Measurements from ENCODE around the gene MTHFR. TPM values are rescaled to one million over a fixed set of nuclear protein-coding genes. Genes with fewer than 3 reads are reported as not detected.

The MTHFR gene
- total RNA-seq, 1 experiment from 2014 or later = 18.2 TPM

DNA sequence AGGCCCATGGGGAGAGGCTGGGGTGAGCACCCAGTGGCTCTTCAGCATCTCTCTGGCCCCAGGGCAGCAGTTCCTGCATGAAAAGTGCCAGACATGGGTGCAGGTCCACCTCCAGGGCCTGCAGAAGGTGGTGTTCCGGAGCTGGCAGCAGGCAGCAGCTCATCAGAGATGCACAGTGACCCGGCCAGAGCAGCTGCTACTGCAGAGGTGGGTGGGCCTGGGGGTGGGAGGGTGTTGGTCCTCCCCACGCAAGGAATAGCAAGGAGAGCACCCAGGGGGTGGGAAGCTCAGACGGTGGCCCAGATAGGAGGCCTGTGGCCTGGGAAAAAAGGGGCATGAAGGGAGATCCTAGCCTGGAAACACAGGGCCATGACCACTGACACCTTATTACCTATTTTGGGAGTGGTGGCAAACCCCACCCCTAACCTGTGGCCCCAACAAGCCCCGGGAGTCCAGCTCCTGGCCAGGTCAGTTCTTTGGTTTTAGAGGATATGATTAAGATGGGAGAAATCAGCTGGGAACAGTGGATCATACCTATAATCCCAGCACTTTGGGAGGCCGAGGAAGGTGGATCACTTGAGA, 23.5 kb downstream of the MTHFR start:
- Mint-ChIP-seq H3K27me3 (ENCODE audit: low read depth) (peaks cover 4% of the 10 kb centered on the region; the same call in 1 of the 2 replicates), H3K36me3 (ENCODE audit: insufficient read depth in 1 of 3, low read depth in 3 of 3) (no peaks in the 10 kb centered on the region), H3K27ac (no peak overlapping the region; a peak in 1 of 7 replicates), H3K4me1 (peaks cover 19 to 24% of the 10 kb centered on the region in 2 experiments), H3K4me3 (no peak overlapping the region; a peak in 1 of 5 replicates), H3K9me3 (no peaks in the 10 kb centered on the region)
- H4K91ac ChIP-seq (ENCODE audit: insufficient read length, low read depth, low read length) = no peak overlapping the region
- no peaks in the 10 kb centered on the region for H4K20me1 ChIP-seq (ENCODE audit: control insufficient read depth, insufficient read depth, insufficient read length)
- no peak overlapping the region for H2AK5ac ChIP-seq (ENCODE audit: insufficient read length, low read length)
- no peaks in the 10 kb centered on the region for H3K9me3 ChIP-seq (ENCODE audit: control insufficient read depth, low read depth, low read length)
- no peak overlapping the region for H2BK5ac ChIP-seq (ENCODE audit: insufficient read length, low read length)
- no peaks in the 10 kb centered on the region for H3K27me3 ChIP-seq (ENCODE audit: insufficient read depth, low read length)
- no peak overlapping the region for H3K27ac ChIP-seq (ENCODE audit: insufficient read length, low read depth, low read length)
- no peak overlapping the region for H3K14ac ChIP-seq (ENCODE audit: insufficient read depth, low read length)
- H3K4me1 ChIP-seq (ENCODE audit: insufficient read depth, low read length) = peaks cover 4% of the 10 kb centered on the region; the same call in 1 of the 2 replicates
- H2BK120ac ChIP-seq (ENCODE audit: low read depth, low read length, poor library complexity, severe bottlenecking) = no peak overlapping the region
- no peak overlapping the region for H3K4ac ChIP-seq (ENCODE audit: low read depth, low read length)
- no peak overlapping the region for H4K5ac ChIP-seq (ENCODE audit: insufficient read length, low read depth, low read length)
- no peak overlapping the region for H3K23ac ChIP-seq (ENCODE audit: insufficient read length, low read depth, low read length)
- H3K79me2 ChIP-seq (ENCODE audit: insufficient read depth, low read length) = no peaks in the 10 kb centered on the region
- no peak overlapping the region for H3K18ac ChIP-seq (ENCODE audit: insufficient read length, low read depth, low read length)
- no peak overlapping the region for H2AFZ ChIP-seq (ENCODE audit: low read length)
- TF ChIP-seq, protein P1, sequence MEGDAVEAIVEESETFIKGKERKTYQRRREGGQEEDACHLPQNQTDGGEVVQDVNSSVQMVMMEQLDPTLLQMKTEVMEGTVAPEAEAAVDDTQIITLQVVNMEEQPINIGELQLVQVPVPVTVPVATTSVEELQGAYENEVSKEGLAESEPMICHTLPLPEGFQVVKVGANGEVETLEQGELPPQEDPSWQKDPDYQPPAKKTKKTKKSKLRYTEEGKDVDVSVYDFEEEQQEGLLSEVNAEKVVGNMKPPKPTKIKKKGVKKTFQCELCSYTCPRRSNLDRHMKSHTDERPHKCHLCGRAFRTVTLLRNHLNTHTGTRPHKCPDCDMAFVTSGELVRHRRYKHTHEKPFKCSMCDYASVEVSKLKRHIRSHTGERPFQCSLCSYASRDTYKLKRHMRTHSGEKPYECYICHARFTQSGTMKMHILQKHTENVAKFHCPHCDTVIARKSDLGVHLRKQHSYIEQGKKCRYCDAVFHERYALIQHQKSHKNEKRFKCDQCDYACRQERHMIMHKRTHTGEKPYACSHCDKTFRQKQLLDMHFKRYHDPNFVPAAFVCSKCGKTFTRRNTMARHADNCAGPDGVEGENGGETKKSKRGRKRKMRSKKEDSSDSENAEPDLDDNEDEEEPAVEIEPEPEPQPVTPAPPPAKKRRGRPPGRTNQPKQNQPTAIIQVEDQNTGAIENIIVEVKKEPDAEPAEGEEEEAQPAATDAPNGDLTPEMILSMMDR (conservative IDR thresholded peaks at IDR 0.05) = no peak
- no peaks in the 10 kb centered on the region for H3K79me1 ChIP-seq (ENCODE audit: insufficient read depth, low read depth, low read length, poor library complexity, severe bottlenecking)
- DNase-seq = no peak
- H4K8ac ChIP-seq (replicated peaks; ENCODE audit: insufficient read length, low read depth, low read length) = no peak overlapping the region
- no peak overlapping the region for H3K56ac ChIP-seq (ENCODE audit: insufficient read length, low read depth, low read length)
- H3K23me2 ChIP-seq (ENCODE audit: insufficient read length, low read depth, low read length, poor library complexity, severe bottlenecking) = no peaks in the 10 kb centered on the region
- no peak overlapping the region for H3K9ac ChIP-seq (ENCODE audit: extremely low read depth, insufficient read length, low read length)
- H2BK12ac ChIP-seq (ENCODE audit: insufficient read length, low read depth, low read length) = no peak overlapping the region
- WGBS (ENCODE audit: extremely low coverage, insufficient read length, low lambda C conversion rate) = no CpG with 5 or more reads among the region's 6 CpGs
- H3K4me2 ChIP-seq (ENCODE audit: insufficient read depth, insufficient read length, low read length) = no peak overlapping the region
- H2BK20ac ChIP-seq (ENCODE audit: low read depth, low read length, poor library complexity, severe bottlenecking) = no peak overlapping the region
- H3T11ph ChIP-seq (ENCODE audit: low read length) = no peak overlapping the region
- no peak overlapping the region for H2BK15ac ChIP-seq (ENCODE audit: low read depth, low read length)
